Activated naive CD8-positive, alpha-beta T cell treated with anti-CD3 and anti-CD28 coated beads, Interleukin-2, amount 50 U/mL, for 24 hours (primary cell): Measurements from ENCODE around the gene TIMP3.

ENCODE experiments used
- ATAC-seq: fragments of 150-1000 bp; cut with Tn5 transposase; one replicate; pipeline ENCODE4 v1.10.0; 2021
- DNase-seq: peaks from one replicate; pipeline ENCODE4 v3.0.0; 2021
- H3K27ac Mint-ChIP-seq: one replicate; pipeline ENCODE4 v1.8.0; 2021; ENCODE audit warnings: mild to moderate bottlenecking, mixed read lengths
- H3K27me3 Mint-ChIP-seq: one replicate; pipeline ENCODE4 v1.8.0; 2021; ENCODE audit warnings: mixed read lengths
- H3K36me3 Mint-ChIP-seq: one replicate; pipeline ENCODE4 v1.8.0; 2021; ENCODE audit warnings: low read depth, mixed read lengths
- H3K4me1 Mint-ChIP-seq: one replicate; pipeline ENCODE4 v1.8.0; 2021; ENCODE audit warnings: mixed read lengths
- H3K4me3 Mint-ChIP-seq: one replicate; pipeline ENCODE4 v1.8.0; 2021; ENCODE audit warnings: mild to moderate bottlenecking, moderate library complexity, mixed read lengths
- H3K9me3 Mint-ChIP-seq: one replicate; pipeline ENCODE4 v1.8.0; 2021; ENCODE audit warnings: mixed read lengths

TIMP3 gene

GRCh38 chr22:32843300-32843699 is 41.8 kb downstream of the TIMP3 start:
- Mint-ChIP-seq H3K9me3 (no peaks in the 10 kb centered on the region), H3K36me3 (no peaks in the 10 kb centered on the region), H3K4me3 (no peak overlapping the region), H3K4me1 (no peaks in the 10 kb centered on the region), H3K27ac (no peak overlapping the region), H3K27me3 (peaks cover 6% of the 10 kb centered on the region)
- ATAC-seq = no peak
- no peak for DNase-seq

GRCh38 chr22:32844251-32844650 is 42.7 kb downstream of the TIMP3 start:
- no peak for ATAC-seq

GRCh38 chr22:32846780-32847491 is 45.4 kb downstream of the TIMP3 start:
- no peaks in the 10 kb centered on the region for H3K4me1 Mint-ChIP-seq
- no peaks in the 10 kb centered on the region for H3K9me3 Mint-ChIP-seq
- ATAC-seq (no peak), DNase-seq (no peak)
- no peaks in the 10 kb centered on the region for H3K36me3 Mint-ChIP-seq
- peaks cover 3% of the 10 kb centered on the region for H3K27me3 Mint-ChIP-seq
- no peak overlapping the region for H3K4me3 Mint-ChIP-seq
- no peak overlapping the region for H3K27ac Mint-ChIP-seq

More at GRCh38 chr22:32844251-32844650, 42.7 kb downstream of the TIMP3 start:
- peaks cover 6% of the 10 kb centered on the region for H3K27me3 Mint-ChIP-seq
- no peak overlapping the region for H3K4me3 Mint-ChIP-seq
- no peaks in the 10 kb centered on the region for H3K4me1 Mint-ChIP-seq
- H3K27ac Mint-ChIP-seq = no peak overlapping the region
- H3K9me3 Mint-ChIP-seq = no peaks in the 10 kb centered on the region
- H3K36me3 Mint-ChIP-seq = no peaks in the 10 kb centered on the region
- no peak for DNase-seq

- Mint-ChIP-seq H3K9me3 (no peaks in the 10 kb centered on the region), H3K4me3 (no peak overlapping the region), H3K27ac (no peak overlapping the region), H3K4me1 (no peaks in the 10 kb centered on the region), H3K27me3 (peaks cover 3% of the 10 kb centered on the region), H3K36me3 (no peaks in the 10 kb centered on the region)
- DNase-seq (no peak), ATAC-seq (no peak)
These were observed 46.7 kb downstream of the TIMP3 start for GRCh38 chr22:32848226-32848625.

- H3K36me3 Mint-ChIP-seq = no peaks in the 10 kb centered on the region
- H3K27ac Mint-ChIP-seq = no peak overlapping the region
- DNase-seq (no peak), ATAC-seq (no peak)
- H3K4me1 Mint-ChIP-seq = no peaks in the 10 kb centered on the region
- H3K9me3 Mint-ChIP-seq = no peaks in the 10 kb centered on the region
- H3K27me3 Mint-ChIP-seq = no peaks in the 10 kb centered on the region
- no peak overlapping the region for H3K4me3 Mint-ChIP-seq
These were observed 48.0 kb downstream of the TIMP3 start for GRCh38 chr22:32849501-32849900.

- Mint-ChIP-seq H3K36me3 (no peaks in the 10 kb centered on the region), H3K4me3 (no peak overlapping the region), H3K4me1 (no peaks in the 10 kb centered on the region), H3K27ac (no peak overlapping the region), H3K27me3 (no peaks in the 10 kb centered on the region), H3K9me3 (no peaks in the 10 kb centered on the region)
- DNase-seq (no peak), ATAC-seq (no peak)
These were observed 48.7 kb downstream of the TIMP3 start for GRCh38 chr22:32850157-32850556.

GRCh38 chr22:32850591-32851517 is 49.3 kb downstream of the TIMP3 start:
- DNase-seq (no peak), ATAC-seq (no peak)
- Mint-ChIP-seq H3K27me3 (no peaks in the 10 kb centered on the region), H3K36me3 (no peaks in the 10 kb centered on the region), H3K27ac (no peak overlapping the region), H3K4me3 (no peak overlapping the region), H3K9me3 (no peaks in the 10 kb centered on the region), H3K4me1 (no peaks in the 10 kb centered on the region)

GRCh38 chr22:32852395-32853251 is 51.1 kb downstream of the TIMP3 start:
- Mint-ChIP-seq H3K27ac (no peak overlapping the region), H3K36me3 (no peaks in the 10 kb centered on the region), H3K4me3 (no peak overlapping the region), H3K27me3 (no peaks in the 10 kb centered on the region), H3K9me3 (no peaks in the 10 kb centered on the region), H3K4me1 (no peaks in the 10 kb centered on the region)
- DNase-seq (no peak), ATAC-seq (no peak)

- no peaks in the 10 kb centered on the region for H3K4me1 Mint-ChIP-seq
- H3K36me3 Mint-ChIP-seq = no peaks in the 10 kb centered on the region
- DNase-seq = no peak
- H3K9me3 Mint-ChIP-seq = no peaks in the 10 kb centered on the region
- no peaks in the 10 kb centered on the region for H3K27me3 Mint-ChIP-seq
- H3K4me3 Mint-ChIP-seq = no peak overlapping the region
- no peak overlapping the region for H3K27ac Mint-ChIP-seq
- no peak for ATAC-seq
These were observed 52.2 kb downstream of the TIMP3 start for GRCh38 chr22:32853662-32854061.

- no peak overlapping the region for H3K4me3 Mint-ChIP-seq
- no peaks in the 10 kb centered on the region for H3K9me3 Mint-ChIP-seq
These were observed 52.9 kb downstream of the TIMP3 start for GRCh38 chr22:32854351-32854804.

GRCh38 chr22:32855045-32855756 is 53.7 kb downstream of the TIMP3 start:
- no peaks in the 10 kb centered on the region for H3K36me3 Mint-ChIP-seq
- DNase-seq = no peak
- no peak overlapping the region for H3K27ac Mint-ChIP-seq
- ATAC-seq = no peak
- H3K4me3 Mint-ChIP-seq = no peak overlapping the region
- H3K9me3 Mint-ChIP-seq = no peaks in the 10 kb centered on the region
- H3K4me1 Mint-ChIP-seq = no peaks in the 10 kb centered on the region
- H3K27me3 Mint-ChIP-seq = no peaks in the 10 kb centered on the region

More at GRCh38 chr22:32854351-32854804, 52.9 kb downstream of the TIMP3 start:
- Mint-ChIP-seq H3K27me3 (no peaks in the 10 kb centered on the region), H3K36me3 (no peaks in the 10 kb centered on the region), H3K4me1 (no peaks in the 10 kb centered on the region), H3K27ac (no peak overlapping the region)
- DNase-seq (no peak), ATAC-seq (no peak)

GRCh38 chr22:32858121-32858703 is 56.7 kb downstream of the TIMP3 start:
- no peaks in the 10 kb centered on the region for H3K36me3 Mint-ChIP-seq
- no peaks in the 10 kb centered on the region for H3K4me1 Mint-ChIP-seq
- DNase-seq = no peak
- ATAC-seq = no peak
- no peak overlapping the region for H3K27ac Mint-ChIP-seq
- no peaks in the 10 kb centered on the region for H3K27me3 Mint-ChIP-seq
- no peak overlapping the region for H3K4me3 Mint-ChIP-seq
- no peaks in the 10 kb centered on the region for H3K9me3 Mint-ChIP-seq

GRCh38 chr22:32858957-32859356 is 57.5 kb downstream of the TIMP3 start:
- no peak for ATAC-seq
- Mint-ChIP-seq H3K36me3 (no peaks in the 10 kb centered on the region), H3K4me3 (no peak overlapping the region), H3K4me1 (no peaks in the 10 kb centered on the region), H3K27me3 (no peaks in the 10 kb centered on the region), H3K27ac (no peak overlapping the region), H3K9me3 (no peaks in the 10 kb centered on the region)
- DNase-seq = no peak
